ENCODE results near the gene SATB1. TPM values are rescaled to one million over a fixed set of nuclear protein-coding genes. Genes with fewer than 3 reads are reported as not detected.

The SATB1 gene
- total and polyA plus RNA-seq, 2 of the 8 experiments (the other 6 are each of a cell fraction or from before 2014, with no cell fraction given): 18.8 to 28.0 TPM

GRCh38 chr3:18366258-18366657 is 58.9 kb downstream of the SATB1 start (continued):
- TF ChIP-seq CHD7 (IDR thresholded peaks at IDR 0.05; ENCODE audit: insufficient replicate concordance, low read length): no peak
- no peak for TF ChIP-seq KDM1A (IDR thresholded peaks at IDR 0.05; ENCODE audit: borderline replicate concordance, low read length)
- TF ChIP-seq JUND (IDR thresholded peaks at IDR 0.05; ENCODE audit: low read length): no peak
- no peak for TF ChIP-seq RBBP5 (IDR thresholded peaks at IDR 0.05; ENCODE audit: borderline replicate concordance, low read depth, low read length)
- no peak for TF ChIP-seq ATF3 (IDR thresholded peaks at IDR 0.05; ENCODE audit: insufficient read depth, low read depth, low read length)
- TF ChIP-seq CHD2 (IDR thresholded peaks at IDR 0.05; ENCODE audit: low read length): no peak

Data from H1 (cell line).